GM12891 (cell line): ENCODE results near the gene TENM4.

ENCODE experiments used
- PAX5 ChIP-seq: IDR thresholded peaks from 2 replicates; pipeline ENCODE4 v1.6.1; 2011; ENCODE audit warnings: low read length, moderate library complexity, mild to moderate bottlenecking; ENCODE audit not compliant: insufficient read depth, severe bottlenecking
- POLR2A ChIP-seq: IDR thresholded peaks from 2 replicates; pipeline ENCODE4 v1.6.1; 2011; ENCODE audit warnings: low read depth, low read length, control low read depth
- POLR2AphosphoS5 ChIP-seq: IDR thresholded peaks from 2 replicates; pipeline ENCODE4 v1.6.1; 2011; ENCODE audit warnings: low read depth, low read length, control low read depth
- POU2F2 ChIP-seq: IDR thresholded peaks from 2 replicates; pipeline ENCODE4 v1.6.1; 2011; ENCODE audit warnings: low read depth, mild to moderate bottlenecking, control low read depth, low read length, moderate library complexity
- SPI1 ChIP-seq: IDR thresholded peaks from 2 replicates; pipeline ENCODE4 v1.6.1; 2011; ENCODE audit warnings: low read depth, low read length, control low read depth
- TAF1 ChIP-seq: IDR thresholded peaks from 2 replicates; pipeline ENCODE4 v1.6.1; 2011; ENCODE audit warnings: low read depth, low read length, control low read depth

DNA sequence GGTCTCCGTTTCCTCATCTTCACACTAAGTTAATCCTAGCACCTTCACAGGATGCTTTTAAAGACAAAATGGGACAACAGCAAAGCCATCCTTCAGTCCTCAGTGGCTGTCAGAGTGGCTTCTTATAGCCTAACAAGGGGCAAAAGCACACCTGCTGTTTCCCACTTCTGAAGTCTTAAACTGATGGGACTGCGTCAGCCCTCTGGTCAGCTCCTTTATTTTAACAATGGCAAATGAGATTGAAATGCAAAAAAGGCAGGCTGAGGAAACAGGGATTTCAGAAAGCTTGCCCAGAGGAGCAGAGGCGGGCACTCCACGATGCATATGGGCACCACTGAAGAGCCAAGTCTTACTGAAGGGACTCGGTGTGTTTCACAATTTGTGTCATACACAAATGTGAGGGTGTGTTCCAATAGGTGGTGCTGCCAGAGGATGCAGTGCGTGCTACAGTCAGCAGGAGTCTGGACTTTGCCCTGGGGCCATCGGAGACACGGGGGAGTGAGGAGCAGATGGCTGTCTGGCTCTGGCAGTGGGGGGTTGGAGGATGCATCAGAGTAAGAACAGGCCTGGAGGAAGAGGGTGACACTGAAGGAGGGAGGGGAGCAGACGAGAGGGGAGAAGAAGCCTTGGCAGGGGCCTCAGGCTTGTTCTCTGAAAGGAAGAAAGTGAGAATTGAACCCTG is 47.3 kb downstream of the TENM4 start:
- no peak for TF ChIP-seq POLR2A
- no peak for TF ChIP-seq SPI1
- no peak for TF ChIP-seq POLR2AphosphoS5
- TF ChIP-seq TAF1 = no peak
- TF ChIP-seq PAX5 = no peak
- no peak for TF ChIP-seq POU2F2
